ENCODE results near the gene PACRG. TPM values are rescaled to one million over a fixed set of nuclear protein-coding genes. Genes with fewer than 3 reads are reported as not detected.

Gene PACRG
- total and polyA plus RNA-seq, 2 of the 13 experiments (the other 11 are each of a cell fraction or from before 2014, with no cell fraction given) = 0.13 TPM; not detected in 1

GRCh38 chr6:163180874-163181541 is 453.2 kb downstream of the PACRG start (continued):
- TF ChIP-seq RERE (CRISPR knock-in tag; IDR thresholded peaks at IDR 0.05; ENCODE audit: low read depth) (0 out of 2 replicates have a peak, but pooled peaks have one; percentile 70), ZNF326 (CRISPR knock-in tag; IDR thresholded peaks at IDR 0.05; ENCODE audit: borderline replicate concordance) (no peak), RXRB (CRISPR knock-in tag; IDR thresholded peaks at IDR 0.05; ENCODE audit: borderline replicate concordance) (peak; percentile 98), NR0B2 (CRISPR knock-in tag; IDR thresholded peaks at IDR 0.05) (no peak), ZC3H13 (CRISPR knock-in tag; IDR thresholded peaks at IDR 0.05) (no peak), PLSCR1 (CRISPR knock-in tag; IDR thresholded peaks at IDR 0.05; ENCODE audit: borderline replicate concordance) (no peak), IRF2 (CRISPR knock-in tag; IDR thresholded peaks at IDR 0.05) (peak; percentile 89), HMGXB4 (CRISPR knock-in tag; IDR thresholded peaks at IDR 0.05; ENCODE audit: borderline replicate concordance in 1 of 2, low read depth in 1 of 2) (peak; percentile 84 to 94), ZBTB10 (CRISPR knock-in tag; IDR thresholded peaks at IDR 0.05; ENCODE audit: borderline replicate concordance) (no peak), PRDM4 (CRISPR knock-in tag; IDR thresholded peaks at IDR 0.05; ENCODE audit: borderline replicate concordance) (no peak)
